ENCODE data around the gene MDH1. TPM values are rescaled to one million over a fixed set of nuclear protein-coding genes. Genes with fewer than 3 reads are reported as not detected.
"Not testable (repeated sequence)": the region's sequence is repeated elsewhere in the genome, so short reads cannot be mapped to it uniquely, and the experiment has no call there.

Gene MDH1
- total RNA-seq, 1 experiment from 2014 or later = 523 TPM

DNA sequence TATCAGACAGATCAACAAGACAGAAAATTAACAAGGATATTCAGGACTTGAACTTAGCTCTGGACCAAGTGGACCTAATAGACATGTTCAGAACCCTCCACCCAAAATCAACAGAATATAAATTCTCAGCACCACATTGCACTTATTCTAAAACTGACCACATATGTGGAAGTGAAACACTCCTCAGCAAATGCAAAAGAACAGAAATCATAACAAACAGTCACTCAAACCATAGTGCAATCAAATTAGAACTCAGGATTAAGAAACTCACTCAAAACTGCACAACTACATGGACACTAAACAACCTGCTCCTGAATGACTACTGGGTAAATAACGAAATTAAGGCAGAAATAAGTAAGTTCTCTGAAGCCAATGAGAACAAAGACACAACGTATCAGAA lies 35.0 kb downstream of the MDH1 start:
- in situ Hi-C loops (cut with HindIII; ENCODE audit: low sequenced_read_pairs) = not testable (repeated sequence)

DNA sequence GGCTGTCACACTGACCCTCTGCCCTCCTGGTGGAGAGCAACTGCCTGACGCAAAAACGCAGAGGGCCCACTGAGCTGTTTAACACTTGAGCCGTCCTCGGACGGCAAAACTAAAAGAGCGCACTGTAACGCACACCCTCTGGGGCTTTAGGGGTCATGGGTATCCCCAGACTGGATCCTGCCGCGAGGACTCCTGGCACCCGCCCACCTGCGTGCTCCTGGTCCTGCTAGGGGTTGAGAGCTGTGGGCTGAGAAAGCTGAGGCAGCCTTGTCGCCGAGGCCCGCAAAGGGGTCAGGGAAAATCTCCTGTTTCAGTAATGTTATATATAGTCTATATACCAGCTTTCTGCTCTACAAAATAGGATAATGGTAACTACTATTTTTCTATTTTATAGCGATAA lies 39.1 kb downstream of the MDH1 start:
- no peak for DNase-seq (ENCODE audit: low spot score)
- in situ Hi-C loops (cut with HindIII; ENCODE audit: low sequenced_read_pairs) = no loop called here

More for the DNA sequence above, 35.0 kb downstream of the MDH1 start:
- not testable (repeated sequence) for DNase-seq (ENCODE audit: low spot score)

DNA sequence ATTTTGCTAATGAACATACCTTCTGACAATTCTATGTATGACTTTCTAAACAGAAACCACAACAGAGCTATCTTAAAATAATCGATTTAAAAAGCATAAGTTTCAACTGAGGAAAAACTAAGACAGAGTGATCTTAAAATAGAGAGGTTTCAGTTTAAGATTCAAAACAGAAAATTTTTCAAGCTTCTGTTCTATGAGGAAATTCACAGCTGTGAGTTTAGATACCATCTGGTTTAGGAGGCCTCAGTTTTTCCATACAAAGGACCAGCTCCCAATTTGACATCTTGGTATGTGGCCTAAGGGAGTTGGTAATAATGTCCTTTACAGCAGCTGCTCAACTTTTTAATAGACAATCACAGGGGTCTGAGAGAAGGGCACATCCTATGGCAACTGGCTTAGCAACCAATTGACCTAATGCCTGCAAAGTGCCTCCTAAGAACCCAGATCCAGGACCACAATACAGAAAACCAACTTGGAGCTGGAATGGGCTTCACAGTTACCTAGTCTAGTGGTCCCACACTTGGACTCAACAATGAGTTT lies 39.7 kb downstream of the MDH1 start:
- DNase-seq (ENCODE audit: low spot score) = no peak
- in situ Hi-C loops (cut with HindIII; ENCODE audit: low sequenced_read_pairs) = no loop called here

DNA sequence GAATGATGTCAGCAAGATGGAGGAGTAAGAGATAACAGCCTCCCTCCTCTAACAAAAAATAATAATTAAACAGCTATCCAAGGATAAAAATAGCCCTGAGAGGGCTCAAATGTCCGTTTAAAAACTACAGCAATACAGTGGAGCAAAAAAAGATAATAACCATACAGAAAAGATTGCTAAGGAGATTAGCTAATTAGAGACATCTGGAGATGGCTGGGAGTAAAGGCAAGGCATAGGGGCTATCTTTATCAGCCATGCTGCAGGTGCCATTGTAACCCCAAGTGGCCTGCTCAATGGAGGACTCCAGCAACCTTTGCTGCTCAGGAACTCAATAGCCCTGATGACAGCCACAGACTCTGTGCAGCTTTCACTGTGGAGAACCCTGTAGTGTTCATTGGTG lies 42.7 kb downstream of the MDH1 start:
- in situ Hi-C loops (cut with HindIII; ENCODE audit: low sequenced_read_pairs) = no loop called here
- no peak for DNase-seq (ENCODE audit: low spot score)

DNA sequence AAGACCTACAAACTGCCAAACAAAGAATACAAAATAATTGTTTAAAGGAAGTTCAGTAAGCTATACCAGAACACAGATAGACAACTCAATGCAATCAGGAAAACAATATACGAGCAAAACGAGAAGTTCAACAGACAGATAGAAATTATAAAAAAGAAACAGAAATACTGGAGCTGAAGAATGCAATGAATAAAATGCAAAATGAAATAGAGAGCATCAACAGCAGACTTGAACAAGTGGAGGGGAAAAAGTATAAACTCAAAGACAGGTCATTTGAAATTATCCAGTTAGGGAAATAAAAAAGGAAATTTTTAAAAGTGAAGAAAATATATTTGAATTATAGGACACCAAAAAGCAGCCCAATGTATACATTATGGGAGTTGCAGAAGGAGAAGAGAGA lies 43.6 kb downstream of the MDH1 start:
- in situ Hi-C loops (cut with HindIII; ENCODE audit: low sequenced_read_pairs) = no loop called here

DNA sequence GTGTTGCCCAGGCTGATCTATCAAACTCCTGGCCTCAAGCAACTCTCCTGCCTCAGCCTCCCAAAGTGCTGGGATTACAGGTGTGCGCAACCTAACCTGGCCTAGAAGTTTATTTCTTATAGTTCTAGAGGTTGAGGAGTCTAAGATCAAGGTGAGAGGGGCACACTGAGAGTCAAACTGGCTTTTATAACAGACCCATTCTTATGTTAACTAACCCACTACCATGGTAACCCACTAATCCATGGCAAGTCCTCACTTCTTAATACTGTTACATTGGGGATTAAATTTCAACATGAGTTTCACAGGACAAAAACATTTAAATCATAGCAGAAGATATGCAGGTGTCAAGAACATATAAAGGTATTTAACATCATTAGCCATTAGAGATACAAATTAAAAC lies 50.6 kb downstream of the MDH1 start:
- in situ Hi-C loops (cut with HindIII; ENCODE audit: low sequenced_read_pairs) = no loop called here
- DNase-seq (ENCODE audit: low spot score) = no peak

More for the DNA sequence above, 43.6 kb downstream of the MDH1 start:
- no peak for DNase-seq (ENCODE audit: low spot score)

DNA sequence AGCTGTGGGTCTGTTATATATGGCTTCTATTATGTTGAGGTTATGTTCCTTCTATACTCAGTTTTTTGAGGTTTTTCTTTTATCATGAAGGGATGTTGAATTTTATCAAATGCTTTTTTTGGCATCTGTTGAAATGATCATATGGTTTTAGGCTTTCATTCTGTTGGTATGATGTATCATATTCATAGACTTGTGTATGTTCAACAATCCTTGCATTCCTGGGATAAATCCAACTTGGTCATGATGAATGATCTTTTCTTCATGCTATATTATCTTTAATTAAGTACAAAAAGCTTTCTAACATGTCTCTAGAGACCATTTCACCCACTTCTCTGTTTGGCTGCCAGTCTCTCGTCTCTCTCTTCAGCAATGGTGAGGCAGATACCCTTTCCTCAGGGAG lies 54.2 kb downstream of the MDH1 start:
- in situ Hi-C loops (cut with HindIII; ENCODE audit: low sequenced_read_pairs) = no loop called here
- DNase-seq (ENCODE audit: low spot score) = no peak

DNA sequence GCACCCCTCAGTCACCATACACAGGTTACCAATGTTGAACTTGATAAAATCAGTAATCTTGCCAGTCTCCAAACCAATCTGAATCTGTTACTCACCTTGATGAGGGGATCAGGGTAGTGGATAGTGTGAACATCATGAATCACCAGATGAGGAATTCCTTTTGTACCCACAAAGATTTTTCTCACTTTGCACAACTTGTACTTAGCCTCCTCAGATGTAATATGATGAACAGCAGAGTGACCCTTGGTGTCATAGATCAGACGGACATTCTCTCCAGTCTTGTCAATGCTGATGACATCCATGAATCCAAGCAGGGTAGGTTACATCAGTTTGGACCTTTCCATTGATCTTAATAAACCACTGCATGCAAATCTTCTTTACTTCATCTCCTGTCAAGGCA lies 54.7 kb downstream of the MDH1 start:
- in situ Hi-C loops (cut with HindIII; ENCODE audit: low sequenced_read_pairs) = no loop called here
- DNase-seq (ENCODE audit: low spot score) = no peak

DNA sequence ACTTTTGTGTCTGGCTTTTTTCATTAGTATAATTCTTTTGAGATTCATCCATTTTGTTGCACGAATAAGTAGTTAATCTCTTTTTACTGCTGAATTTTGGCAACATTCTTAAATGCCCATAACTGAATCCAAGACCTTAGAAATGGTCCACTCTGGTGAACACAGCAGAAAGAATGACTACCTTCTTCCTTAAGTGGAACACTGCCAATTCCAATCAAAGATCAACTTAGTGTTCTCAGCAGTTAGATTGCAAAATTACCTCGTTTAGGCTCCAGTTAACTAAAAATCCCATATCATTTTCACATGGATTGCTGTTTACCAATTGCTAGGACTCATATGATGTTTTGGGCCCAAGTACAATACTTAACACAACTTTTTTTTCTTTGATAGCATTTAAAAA lies 59.9 kb downstream of the MDH1 start:
- no peak for DNase-seq (ENCODE audit: low spot score)
- in situ Hi-C loops (cut with HindIII; ENCODE audit: low sequenced_read_pairs) = no loop called here

DNA sequence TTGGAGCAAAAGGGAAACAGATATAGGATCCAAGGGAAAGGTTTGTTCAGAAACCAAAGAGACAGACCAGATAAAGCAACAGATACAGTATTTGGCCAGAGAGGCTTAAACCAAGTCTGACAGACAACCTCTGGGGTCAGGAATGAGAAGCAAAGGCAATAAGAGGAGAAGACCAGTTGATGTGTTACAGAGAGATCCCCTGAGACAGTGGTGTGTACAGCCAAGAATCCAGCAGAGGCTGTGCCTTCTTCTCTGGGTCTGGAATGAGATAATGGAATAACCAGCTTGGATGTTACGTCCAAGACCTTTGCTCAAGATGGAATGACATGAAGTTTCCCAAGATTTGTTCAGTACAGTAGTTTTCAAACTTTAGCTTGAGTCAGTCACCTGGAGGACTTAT lies 61.1 kb downstream of the MDH1 start:
- in situ Hi-C loops (cut with HindIII; ENCODE audit: low sequenced_read_pairs) = no loop called here
- DNase-seq (ENCODE audit: low spot score) = no peak

DNA sequence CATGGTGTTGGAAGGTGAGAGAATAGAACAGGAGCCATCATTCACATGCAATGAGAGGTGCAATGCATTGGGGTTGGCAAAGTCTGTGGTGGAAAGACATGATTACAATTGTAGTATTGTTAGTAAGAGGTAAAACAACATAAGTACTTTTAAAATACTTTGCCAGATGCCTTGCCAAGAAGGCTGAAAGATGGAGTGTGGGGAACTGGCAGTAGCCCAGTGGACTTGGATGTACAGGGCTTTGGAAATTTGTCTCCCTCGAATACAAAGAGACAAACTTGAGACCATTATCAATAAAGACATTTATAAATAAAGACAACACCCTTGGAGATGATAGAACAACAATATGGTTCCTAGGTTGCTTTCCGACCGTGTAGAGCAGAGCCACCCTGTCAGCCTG lies 62.0 kb downstream of the MDH1 start:
- in situ Hi-C loops (cut with HindIII; ENCODE audit: low sequenced_read_pairs) = no loop called here
- DNase-seq (ENCODE audit: low spot score) = no peak

DNA sequence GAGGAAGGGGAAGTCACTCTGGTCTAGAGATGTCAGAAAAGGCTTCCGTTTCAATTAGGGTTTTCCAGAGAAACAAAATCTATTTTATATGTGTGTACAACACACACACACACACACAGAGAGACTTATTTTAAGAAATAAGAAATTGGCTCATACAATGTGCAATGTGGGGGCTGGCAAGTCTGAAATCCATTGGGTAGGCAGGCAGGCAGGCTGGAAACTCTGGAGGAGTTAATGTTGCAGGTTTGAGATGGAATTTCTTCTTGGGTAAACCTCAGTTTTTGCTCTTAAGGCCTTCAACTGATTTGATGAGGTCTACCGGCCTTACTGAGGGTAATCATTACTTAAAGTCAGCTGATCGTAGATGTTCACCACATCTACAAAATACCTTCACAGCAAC lies 62.6 kb downstream of the MDH1 start:
- in situ Hi-C loops (cut with HindIII; ENCODE audit: low sequenced_read_pairs) = no loop called here
- DNase-seq (ENCODE audit: low spot score) = no peak

DNA sequence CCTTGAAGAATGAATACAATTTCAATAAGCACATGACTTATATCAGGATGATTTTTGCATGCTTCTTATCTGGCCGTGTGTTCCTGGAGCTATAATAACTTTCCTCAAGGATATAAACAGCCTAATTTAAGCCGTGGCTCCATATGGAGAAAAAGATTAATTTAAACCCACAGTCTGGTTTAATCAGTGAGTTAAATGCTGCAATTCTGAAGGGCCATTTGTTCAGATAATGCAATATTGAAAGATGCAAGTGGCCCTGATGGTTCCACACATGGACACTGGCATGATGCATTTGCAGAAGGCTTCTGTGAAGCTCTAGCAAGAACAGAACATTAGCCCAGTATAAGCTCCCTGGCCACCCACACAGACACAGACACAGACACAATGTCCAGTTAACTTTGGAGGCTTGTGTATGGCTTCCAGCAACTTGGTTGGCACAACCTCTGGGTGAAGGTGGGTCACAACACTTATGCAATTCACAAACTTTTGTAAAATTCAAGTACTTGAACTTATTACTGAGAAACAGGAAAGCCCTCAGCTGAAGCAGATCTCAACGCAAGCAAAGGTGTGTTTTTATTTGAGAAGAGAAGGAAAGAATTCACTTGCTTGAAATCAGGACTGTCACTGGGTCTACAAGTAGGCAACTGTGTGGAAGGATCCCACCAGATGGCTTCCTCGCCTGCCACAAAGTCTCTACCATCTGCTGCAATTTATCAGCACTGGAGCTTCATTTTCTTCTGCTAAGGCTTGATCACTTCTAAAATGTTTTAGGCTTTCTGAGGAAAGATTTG lies 63.3 kb downstream of the MDH1 start:
- in situ Hi-C loops (cut with HindIII; ENCODE audit: low sequenced_read_pairs) = no loop called here
- DNase-seq (ENCODE audit: low spot score) = peak; percentile 12

DNA sequence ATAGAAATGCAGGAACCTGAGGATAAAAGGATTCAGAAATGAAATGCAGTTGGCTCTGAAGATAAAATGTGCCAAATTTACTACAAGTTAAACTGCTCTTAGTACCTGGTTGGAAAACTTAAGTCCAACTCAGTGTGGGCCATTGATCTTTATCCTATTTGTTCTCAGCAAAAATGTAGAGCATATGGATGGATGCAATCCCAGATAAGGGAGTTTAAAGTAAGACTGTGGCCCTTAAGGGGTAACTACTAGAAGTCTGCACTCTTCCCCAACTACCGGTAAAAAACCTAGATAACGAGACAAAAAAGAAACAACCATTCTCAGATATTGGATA lies 63.9 kb downstream of the MDH1 start:
- in situ Hi-C loops (cut with HindIII; ENCODE audit: low sequenced_read_pairs) = no loop called here
- DNase-seq (ENCODE audit: low spot score) = no peak

DNA sequence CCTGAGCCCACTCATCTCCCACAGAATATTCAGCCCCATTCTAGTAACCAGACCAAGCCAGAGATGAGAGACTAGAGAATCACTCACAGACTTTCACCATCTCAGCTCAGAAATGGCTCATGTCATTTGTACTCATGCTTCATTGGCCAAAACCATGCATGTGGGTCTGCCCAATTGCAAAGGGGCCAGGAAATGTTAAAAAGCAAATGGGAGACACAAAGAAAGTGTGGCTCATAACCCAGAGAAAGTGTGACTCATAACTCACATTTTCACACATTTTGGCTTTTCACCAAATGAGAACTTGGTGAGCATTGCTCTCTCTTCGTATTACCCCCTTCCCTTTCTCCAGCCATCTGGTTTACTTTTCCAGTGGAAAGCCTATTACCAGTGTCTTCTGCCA lies 66.2 kb downstream of the MDH1 start:
- in situ Hi-C loops (cut with HindIII; ENCODE audit: low sequenced_read_pairs) = no loop called here
- DNase-seq (ENCODE audit: low spot score) = no peak

Other genes starting within 250 kb of the MDH1 start
- gene WDPCP, start 486 bp upstream of the MDH1 start, total RNA-seq (2014; rRNA removed; shearing (Covaris generic)) = 13.8 and 15.3 TPM in 2 replicates

All from G401 (cell line).